Activated naive CD8-positive, alpha-beta T cell treated with anti-CD3 and anti-CD28 coated beads, Interleukin-2, amount 10 ng/mL, durations not matched to agents 7 days and 5 days (primary cell): ENCODE data around the gene RIOK1. TPM values are rescaled to one million over a fixed set of nuclear protein-coding genes. Genes with fewer than 3 reads are reported as not detected.

Experiments used
- ATAC-seq: fragments of 150-1000 bp; cut with Tn5 transposase; one replicate; pipeline ENCODE4 v1.10.0; 2021; ENCODE audit warnings: low read depth, moderate library complexity
- POLR2A ChIA-PET: fragments of 350-600 bp; sonication (Branson Sonifier 250); formaldehyde crosslinking; loops from one replicate; lab custom pipeline; 2021; ENCODE audit warnings: antibody characterized with exemption; lab: Charles Lee
- DNase-seq: peaks from one replicate; pipeline ENCODE4 v3.0.0; 2021
- H3K27ac Mint-ChIP-seq: one replicate; pipeline ENCODE4 v1.8.0; 2022; ENCODE audit warnings: mild to moderate bottlenecking, mixed read lengths
- H3K27me3 Mint-ChIP-seq: one replicate; pipeline ENCODE4 v1.8.0; 2022; ENCODE audit warnings: mild to moderate bottlenecking, moderate library complexity, mixed read lengths
- H3K36me3 Mint-ChIP-seq: one replicate; pipeline ENCODE4 v1.8.0; 2021; ENCODE audit warnings: mild to moderate bottlenecking, mixed read lengths
- H3K4me1 Mint-ChIP-seq: one replicate; pipeline ENCODE4 v1.8.0; 2021; ENCODE audit warnings: mixed read lengths
- H3K4me3 Mint-ChIP-seq: one replicate; pipeline ENCODE4 v1.8.0; 2022; ENCODE audit warnings: mild to moderate bottlenecking, moderate library complexity, mixed read lengths
- H3K9me3 Mint-ChIP-seq: one replicate; pipeline ENCODE4 v1.8.0; 2021; ENCODE audit warnings: mixed read lengths
- total RNA-seq, 2 experiments: library from RNA; stranded (reverse); gene quantifications; one replicate each; pipeline ENCODE4 v1.2.3, GENCODE V29; 2021

RIOK1 gene
- total RNA-seq, 2 experiments from 2014 or later, result 29.6 to 31.1 TPM

- Mint-ChIP-seq H3K4me1 (peaks cover 12% of the 10 kb centered on the region), H3K27me3 (peaks cover 8% of the 10 kb centered on the region), H3K36me3 (no peaks in the 10 kb centered on the region), H3K9me3 (no peaks in the 10 kb centered on the region), H3K27ac (no peak overlapping the region), H3K4me3 (no peak overlapping the region)
- POLR2A ChIA-PET, result no interaction called here
- ATAC-seq, result no peak
- DNase-seq, result no peak
These were observed 45.1 kb downstream of the RIOK1 start for GRCh38 chr6:7434672-7435071.

GRCh38 chr6:7438011-7438410 lies 48.4 kb downstream of the RIOK1 start:
- H3K4me1 Mint-ChIP-seq, result peaks cover 15% of the 10 kb centered on the region
- ATAC-seq, result no peak
- H3K27me3 Mint-ChIP-seq, result peaks cover 10% of the 10 kb centered on the region
- H3K9me3 Mint-ChIP-seq, result no peaks in the 10 kb centered on the region
- H3K27ac Mint-ChIP-seq, result no peak overlapping the region
- POLR2A ChIA-PET, result no interaction called here
- H3K4me3 Mint-ChIP-seq, result no peak overlapping the region
- DNase-seq, result no peak
- H3K36me3 Mint-ChIP-seq, result no peaks in the 10 kb centered on the region

DNA sequence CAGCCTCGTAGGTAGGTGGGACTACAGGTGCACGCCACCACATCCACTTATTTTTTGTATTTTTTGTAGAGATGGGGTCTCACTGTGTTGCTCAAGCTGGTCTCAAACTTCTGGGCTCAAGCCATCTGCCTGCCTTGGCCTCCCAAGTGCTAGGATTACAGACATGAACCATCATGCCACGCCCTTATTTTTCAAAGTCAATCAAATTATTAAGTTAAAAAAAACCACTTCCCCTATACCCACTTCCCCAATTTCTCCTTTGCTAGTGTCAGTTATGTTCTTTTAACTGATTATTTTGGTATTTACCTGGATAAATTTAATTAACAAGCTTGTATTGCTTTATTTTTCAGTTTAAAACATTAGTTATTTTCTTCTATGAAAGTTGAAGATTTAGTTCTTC lies 49.6 kb downstream of the RIOK1 start:
- DNase-seq, result no peak

GRCh38 chr6:7440476-7440875 lies 50.9 kb downstream of the RIOK1 start:
- Mint-ChIP-seq H3K9me3 (no peaks in the 10 kb centered on the region), H3K4me1 (peaks cover 15% of the 10 kb centered on the region), H3K27ac (no peak overlapping the region), H3K36me3 (no peaks in the 10 kb centered on the region), H3K27me3 (peaks cover 6% of the 10 kb centered on the region), H3K4me3 (no peak overlapping the region)
- no peak for ATAC-seq
- no peak for DNase-seq
- POLR2A ChIA-PET, result no interaction called here

More for the DNA sequence above, 49.6 kb downstream of the RIOK1 start:
- Mint-ChIP-seq H3K27me3 (peaks cover 10% of the 10 kb centered on the region), H3K4me1 (peaks cover 15% of the 10 kb centered on the region), H3K36me3 (no peaks in the 10 kb centered on the region), H3K9me3 (no peaks in the 10 kb centered on the region), H3K27ac (no peak overlapping the region), H3K4me3 (peak overlapping the region; percentile 56)
- ATAC-seq, result no peak
- POLR2A ChIA-PET, result no interaction called here

GRCh38 chr6:7441048-7441775 lies 51.6 kb downstream of the RIOK1 start:
- DNase-seq (no peak), ATAC-seq (no peak)
- H3K4me3 Mint-ChIP-seq, result no peak overlapping the region
- peaks cover 15% of the 10 kb centered on the region for H3K4me1 Mint-ChIP-seq
- no peak overlapping the region for H3K27ac Mint-ChIP-seq
- H3K36me3 Mint-ChIP-seq, result no peaks in the 10 kb centered on the region
- H3K9me3 Mint-ChIP-seq, result no peaks in the 10 kb centered on the region
- POLR2A ChIA-PET, result no interaction called here
- H3K27me3 Mint-ChIP-seq, result peaks cover 8% of the 10 kb centered on the region

- no peaks in the 10 kb centered on the region for H3K9me3 Mint-ChIP-seq
These were observed 52.9 kb downstream of the RIOK1 start for GRCh38 chr6:7442467-7442866.

GRCh38 chr6:7445101-7445500 lies 55.5 kb downstream of the RIOK1 start:
- H3K27ac Mint-ChIP-seq, result no peak overlapping the region
- no peaks in the 10 kb centered on the region for H3K36me3 Mint-ChIP-seq
- no peak for ATAC-seq
- no peaks in the 10 kb centered on the region for H3K9me3 Mint-ChIP-seq
- POLR2A ChIA-PET, result no interaction called here
- peaks cover 1% of the 10 kb centered on the region for H3K4me1 Mint-ChIP-seq
- H3K27me3 Mint-ChIP-seq, result peaks cover 6% of the 10 kb centered on the region
- H3K4me3 Mint-ChIP-seq, result no peak overlapping the region
- DNase-seq, result no peak

More at GRCh38 chr6:7442467-7442866, 52.9 kb downstream of the RIOK1 start:
- Mint-ChIP-seq H3K27ac (no peak overlapping the region), H3K36me3 (no peaks in the 10 kb centered on the region), H3K27me3 (peaks cover 6% of the 10 kb centered on the region), H3K4me3 (no peak overlapping the region), H3K4me1 (peaks cover 15% of the 10 kb centered on the region)
- POLR2A ChIA-PET, result no interaction called here
- ATAC-seq (no peak), DNase-seq (no peak)

DNA sequence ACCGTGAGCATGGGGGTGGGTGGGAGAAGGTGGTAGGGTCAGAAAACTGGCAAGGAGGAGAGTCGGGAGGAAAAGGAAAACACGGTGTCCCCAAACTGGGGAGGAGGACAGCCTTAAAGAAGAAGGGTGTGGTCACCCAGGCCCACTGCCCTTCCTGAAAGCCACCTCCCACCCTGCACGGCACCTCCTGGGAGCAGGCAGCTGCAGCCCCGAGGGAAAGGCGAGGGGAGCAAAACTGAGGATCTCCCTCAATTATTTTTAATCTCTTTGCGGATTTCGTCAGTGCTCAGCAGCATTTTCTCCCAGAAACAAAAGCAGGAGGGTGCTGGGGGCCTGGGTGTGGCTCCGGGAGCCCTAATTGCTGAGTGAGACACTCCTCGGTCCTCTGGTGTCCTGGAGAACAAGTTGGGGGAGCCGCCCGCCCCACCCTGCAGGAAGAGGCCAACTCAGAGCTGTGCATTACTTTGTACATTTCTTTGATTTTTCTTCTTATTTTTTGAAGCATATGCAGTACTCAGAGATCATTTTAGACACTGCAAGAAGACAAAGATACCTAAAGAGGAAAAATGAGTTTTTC lies 56.4 kb downstream of the RIOK1 start:
- DNase-seq (no peak), ATAC-seq (no peak)
- H3K9me3 Mint-ChIP-seq, result no peaks in the 10 kb centered on the region
- no peak overlapping the region for H3K27ac Mint-ChIP-seq
- H3K4me3 Mint-ChIP-seq, result no peak overlapping the region
- POLR2A ChIA-PET, result no interaction called here
- H3K27me3 Mint-ChIP-seq, result peaks cover 6% of the 10 kb centered on the region
- H3K36me3 Mint-ChIP-seq, result no peaks in the 10 kb centered on the region
- H3K4me1 Mint-ChIP-seq, result no peaks in the 10 kb centered on the region

GRCh38 chr6:7446619-7447325 lies 57.2 kb downstream of the RIOK1 start:
- Mint-ChIP-seq H3K9me3 (no peaks in the 10 kb centered on the region), H3K4me1 (no peaks in the 10 kb centered on the region), H3K4me3 (no peak overlapping the region), H3K27me3 (peaks cover 11% of the 10 kb centered on the region), H3K36me3 (no peaks in the 10 kb centered on the region), H3K27ac (no peak overlapping the region)
- ATAC-seq (no peak), DNase-seq (no peak)
- POLR2A ChIA-PET, result no interaction called here

DNA sequence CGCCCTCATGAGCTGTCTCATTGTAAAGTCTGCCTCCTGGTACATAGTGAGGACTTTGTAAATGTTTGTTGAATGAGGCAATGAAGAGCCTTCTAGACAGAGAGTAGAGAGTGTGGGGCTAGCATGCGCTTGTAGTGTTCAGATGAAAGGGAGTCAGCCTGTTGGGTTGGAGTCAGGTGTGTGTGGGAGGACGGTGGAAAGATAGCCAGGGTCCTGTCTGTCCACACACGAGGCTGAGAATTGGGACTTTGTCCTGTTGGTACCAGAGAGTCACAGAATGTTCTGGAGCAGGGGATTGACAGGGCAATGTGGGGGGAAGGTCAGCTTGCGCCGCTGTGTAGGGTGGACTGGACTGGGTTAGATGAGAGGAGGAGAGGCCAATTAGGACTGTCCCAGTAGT lies 58.6 kb downstream of the RIOK1 start:
- no peak for DNase-seq
- Mint-ChIP-seq H3K27ac (peak overlapping the region; percentile 0), H3K27me3 (peaks cover 12% of the 10 kb centered on the region), H3K4me1 (no peaks in the 10 kb centered on the region), H3K9me3 (no peaks in the 10 kb centered on the region), H3K36me3 (no peaks in the 10 kb centered on the region), H3K4me3 (no peak overlapping the region)
- no peak for ATAC-seq
- POLR2A ChIA-PET, result no interaction called here

- Mint-ChIP-seq H3K36me3 (no peaks in the 10 kb centered on the region), H3K9me3 (no peaks in the 10 kb centered on the region)
These were observed 59.4 kb downstream of the RIOK1 start for GRCh38 chr6:7449018-7449417.

GRCh38 chr6:7451326-7451725 lies 61.7 kb downstream of the RIOK1 start:
- H3K27me3 Mint-ChIP-seq, result peaks cover 15% of the 10 kb centered on the region
- DNase-seq, result no peak
- POLR2A ChIA-PET, result no interaction called here
- no peak overlapping the region for H3K27ac Mint-ChIP-seq
- no peak for ATAC-seq
- H3K9me3 Mint-ChIP-seq, result no peaks in the 10 kb centered on the region
- no peaks in the 10 kb centered on the region for H3K36me3 Mint-ChIP-seq
- H3K4me1 Mint-ChIP-seq, result no peaks in the 10 kb centered on the region
- no peak overlapping the region for H3K4me3 Mint-ChIP-seq

More at GRCh38 chr6:7449018-7449417, 59.4 kb downstream of the RIOK1 start:
- H3K4me3 Mint-ChIP-seq, result no peak overlapping the region
- POLR2A ChIA-PET, result no interaction called here
- peaks cover 16% of the 10 kb centered on the region for H3K27me3 Mint-ChIP-seq
- no peaks in the 10 kb centered on the region for H3K4me1 Mint-ChIP-seq
- no peak overlapping the region for H3K27ac Mint-ChIP-seq
- ATAC-seq, result no peak
- no peak for DNase-seq

- ATAC-seq, result no peak
- Mint-ChIP-seq H3K4me1 (no peaks in the 10 kb centered on the region), H3K27ac (no peak overlapping the region), H3K4me3 (no peak overlapping the region), H3K27me3 (peaks cover 15% of the 10 kb centered on the region), H3K36me3 (no peaks in the 10 kb centered on the region), H3K9me3 (no peaks in the 10 kb centered on the region)
- DNase-seq, result no peak
- POLR2A ChIA-PET, result no interaction called here
These were observed 63.3 kb downstream of the RIOK1 start for GRCh38 chr6:7452898-7453297.
